GM21423 (cell line): ENCODE data around the gene TMOD4.

Source experiments
- ATAC-seq: cut with Tn5 transposase; IDR thresholded peaks from one replicate; pipeline ENCODE4 v1.9.1; 2021; ENCODE audit warnings: mild to moderate bottlenecking, moderate library complexity; ENCODE audit not compliant: unreplicated experiment

Gene TMOD4

DNA sequence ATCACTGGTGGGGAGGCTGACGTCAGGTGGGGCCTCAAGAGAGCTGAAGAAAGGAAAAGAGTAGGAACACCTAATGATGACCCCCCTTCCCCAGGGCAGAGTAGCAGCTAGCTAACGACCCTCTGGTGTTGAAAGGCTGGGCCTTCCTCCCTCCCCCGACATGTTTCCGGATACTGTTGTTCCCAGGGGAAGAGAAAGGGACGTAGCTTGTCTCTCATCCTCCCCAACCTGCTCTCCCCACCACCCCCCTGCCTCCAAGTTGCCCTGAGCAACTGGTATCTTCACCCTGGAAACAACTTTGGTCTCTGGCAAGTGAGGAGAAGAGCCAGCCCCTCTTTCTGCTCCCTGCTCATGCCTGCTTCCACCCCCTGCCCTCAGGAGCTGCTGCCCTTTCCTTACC is 31.8 kb downstream of the TMOD4 start:
- no peak for ATAC-seq

DNA sequence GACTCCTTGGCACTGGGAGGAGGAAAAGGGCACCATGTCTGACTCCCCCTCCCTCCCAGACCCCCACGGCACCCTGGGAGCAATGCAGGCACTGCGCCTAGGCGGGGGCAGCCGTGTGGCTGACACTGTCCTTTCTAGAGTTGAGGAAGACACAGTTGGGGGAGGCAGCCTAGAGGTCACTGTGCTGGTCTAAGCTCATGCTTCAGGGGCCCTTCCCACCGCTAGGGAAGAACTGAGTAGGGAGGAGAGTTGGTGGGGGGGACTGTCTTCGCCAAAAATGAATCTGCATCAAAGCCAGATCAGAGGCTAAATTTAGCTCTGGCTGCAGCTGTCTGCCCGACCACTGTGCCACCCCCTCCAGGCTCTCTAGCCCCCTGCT is 32.7 kb downstream of the TMOD4 start:
- ATAC-seq = no peak

DNA sequence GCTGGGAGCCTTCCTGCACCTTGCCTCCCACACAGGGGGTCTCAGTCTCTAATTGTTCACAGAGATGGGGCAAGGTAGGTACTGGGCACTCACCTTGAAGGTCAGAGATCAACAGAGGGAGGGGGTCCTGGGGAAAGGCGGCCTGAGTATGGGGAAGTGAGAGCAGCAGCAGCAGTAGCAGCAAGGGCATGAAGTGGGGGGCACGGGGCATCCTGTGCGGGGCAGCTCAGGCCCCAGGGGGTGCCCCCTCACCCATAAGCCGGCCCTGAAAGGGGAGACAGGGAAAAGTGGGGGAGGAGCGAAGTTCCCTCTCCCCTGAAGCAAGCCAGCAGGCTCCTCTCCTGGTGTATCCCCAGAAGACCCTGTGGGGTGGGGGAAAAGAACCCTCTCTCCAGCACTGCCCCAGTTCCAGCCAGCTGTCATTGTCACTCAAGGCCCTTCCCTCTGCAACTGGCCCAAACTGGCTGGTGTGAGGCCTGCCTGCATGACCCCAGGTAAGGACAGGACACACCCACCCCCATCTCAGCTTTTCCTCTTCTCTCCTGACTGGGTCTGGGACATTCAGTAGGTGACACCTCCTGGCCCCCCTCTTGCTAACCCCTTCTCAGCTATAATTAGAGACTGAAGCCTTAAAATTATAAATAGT is 33.2 kb downstream of the TMOD4 start:
- no peak for ATAC-seq

DNA sequence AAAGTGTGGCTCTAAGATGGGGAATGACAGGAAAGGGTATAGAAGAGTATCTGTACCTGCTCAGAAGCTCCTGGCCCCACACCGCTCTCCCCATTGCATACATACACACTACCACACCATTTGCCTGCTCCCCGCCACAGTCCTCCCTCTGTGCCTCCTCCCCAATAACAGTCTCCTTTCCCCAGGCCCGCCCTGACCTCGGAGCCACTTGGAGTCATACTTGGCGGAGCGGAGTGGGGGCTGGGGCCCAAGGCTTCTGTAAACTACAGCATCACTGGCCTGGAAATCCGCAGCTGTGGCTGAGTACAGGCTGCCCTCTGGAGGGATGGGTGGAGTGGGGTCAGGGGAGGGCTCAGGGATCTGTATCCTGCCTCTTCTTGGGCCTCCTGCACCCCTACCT is 38.0 kb downstream of the TMOD4 start:
- ATAC-seq = no peak

DNA sequence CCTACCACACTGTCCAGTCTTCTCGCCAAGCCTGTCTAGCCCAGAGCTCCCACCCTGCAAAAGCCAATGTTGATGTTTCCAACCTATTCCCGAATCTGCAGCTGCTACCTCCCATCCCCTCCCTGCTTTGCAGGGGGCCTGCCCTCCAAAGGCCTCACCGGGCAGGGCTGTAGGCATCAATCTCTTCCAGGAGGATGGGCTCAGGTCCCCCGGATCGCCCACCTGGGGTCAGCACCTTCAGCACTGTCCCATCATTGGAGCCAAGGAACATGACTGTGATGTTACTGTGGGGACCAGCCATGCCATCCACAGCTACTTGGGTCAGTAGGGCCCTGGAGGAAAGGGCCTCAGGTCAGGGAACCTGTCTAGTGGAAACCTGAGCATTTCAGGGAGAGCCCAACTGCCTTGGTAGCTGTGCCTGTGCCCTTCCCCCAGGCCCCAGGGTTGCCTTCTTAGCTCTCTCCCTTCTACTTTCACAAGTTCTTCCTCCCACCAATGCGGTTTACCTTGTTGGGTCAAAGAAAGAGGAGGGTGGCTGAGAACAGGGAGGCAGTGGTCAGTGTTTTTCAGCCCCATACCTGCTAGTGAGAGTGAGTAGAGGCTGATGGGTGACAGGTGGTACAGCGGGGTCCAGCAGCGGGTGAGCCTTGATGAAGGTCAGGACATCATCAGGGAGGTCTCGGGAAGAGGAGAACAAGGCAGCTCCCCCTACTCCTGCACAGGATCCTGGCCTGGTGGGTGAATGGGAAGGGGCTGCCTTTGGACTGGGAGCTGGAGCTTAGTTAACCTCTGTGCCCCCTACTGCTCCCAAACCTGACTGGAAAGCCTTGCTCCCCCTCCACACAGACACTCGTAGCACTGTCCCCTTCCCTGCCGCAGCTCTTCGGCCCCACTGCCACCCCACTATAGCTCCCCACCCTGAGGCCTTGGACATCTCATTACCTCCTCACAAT is 40.1 kb downstream of the TMOD4 start:
- ATAC-seq = no peak

DNA sequence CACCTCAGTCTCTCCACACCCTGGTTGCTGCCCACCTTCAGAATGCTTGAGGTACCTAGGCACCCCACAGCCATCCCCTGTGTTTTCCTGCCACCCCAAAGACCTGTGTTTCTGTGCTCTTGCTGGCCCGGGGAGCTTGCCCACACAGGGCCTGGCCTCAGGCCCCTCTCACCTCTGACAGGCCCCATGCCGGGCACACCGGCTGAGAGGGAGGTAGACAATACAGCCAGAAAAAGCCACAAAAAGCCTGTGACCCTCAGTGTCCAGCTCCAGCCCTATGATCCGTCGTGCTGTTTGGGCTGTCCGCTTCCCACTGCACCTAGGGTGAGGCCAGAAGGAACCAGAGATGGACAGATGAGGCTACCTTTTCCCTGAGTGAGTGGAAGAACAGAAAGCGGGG is 40.8 kb downstream of the TMOD4 start:
- ATAC-seq = no peak

DNA sequence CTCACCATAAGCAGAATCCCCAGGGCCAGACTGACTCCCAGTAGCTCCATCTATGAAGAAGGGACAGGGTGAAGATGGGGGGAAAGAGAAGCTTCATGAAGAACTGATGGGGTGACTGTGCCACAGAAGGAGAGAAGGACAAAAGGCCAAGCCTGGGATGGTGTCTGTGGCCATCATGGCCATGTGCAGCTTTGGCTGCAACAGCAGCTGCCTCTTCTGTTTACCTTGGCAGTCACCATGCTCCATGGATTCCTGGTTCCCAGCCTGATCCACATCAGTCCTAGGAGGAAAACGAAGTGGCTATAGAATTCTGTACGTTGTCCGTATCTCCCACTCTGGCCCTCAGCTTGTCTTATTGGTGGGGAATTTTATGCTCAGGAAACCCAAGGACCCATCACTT is 41.4 kb downstream of the TMOD4 start:
- ATAC-seq = no peak

DNA sequence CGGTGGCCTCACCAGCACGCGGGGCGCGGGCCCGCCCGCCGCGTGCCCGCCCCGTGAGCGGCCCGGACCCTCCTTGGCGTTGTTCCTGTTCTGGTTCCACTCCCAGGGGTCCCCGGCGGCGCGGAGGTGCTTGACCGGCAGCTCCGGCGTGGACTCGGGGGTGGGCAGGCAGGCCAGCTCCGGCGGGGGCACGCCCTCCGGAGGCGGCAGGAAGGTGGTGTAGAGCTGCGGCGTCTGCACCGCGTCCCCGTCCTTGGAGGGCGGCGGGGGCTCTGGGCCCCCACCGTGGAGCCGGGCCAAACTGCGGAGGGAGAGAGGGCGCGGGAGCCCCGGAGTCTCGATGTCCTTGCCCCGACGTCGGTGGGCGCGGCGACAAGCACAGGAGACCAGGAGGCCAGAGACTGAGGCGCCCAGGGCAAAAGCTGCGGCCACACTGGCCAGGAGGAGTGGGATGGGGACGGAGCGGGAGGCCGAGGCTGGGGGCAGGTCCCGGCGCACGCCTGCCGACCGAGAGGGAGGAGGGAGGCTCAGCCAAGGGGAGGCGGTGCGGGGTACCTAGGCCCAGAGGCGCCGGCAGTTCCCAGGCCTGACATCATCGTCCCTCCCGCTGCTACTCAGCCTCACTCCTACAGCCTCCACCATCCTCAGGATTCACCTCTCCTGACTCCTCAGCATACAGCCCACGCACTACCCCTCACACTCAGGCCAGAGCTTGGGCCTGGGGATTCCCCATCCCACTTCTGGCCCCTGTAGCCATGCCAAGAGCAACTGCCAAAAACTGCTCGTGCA is 42.6 kb downstream of the TMOD4 start:
- no peak for ATAC-seq

DNA sequence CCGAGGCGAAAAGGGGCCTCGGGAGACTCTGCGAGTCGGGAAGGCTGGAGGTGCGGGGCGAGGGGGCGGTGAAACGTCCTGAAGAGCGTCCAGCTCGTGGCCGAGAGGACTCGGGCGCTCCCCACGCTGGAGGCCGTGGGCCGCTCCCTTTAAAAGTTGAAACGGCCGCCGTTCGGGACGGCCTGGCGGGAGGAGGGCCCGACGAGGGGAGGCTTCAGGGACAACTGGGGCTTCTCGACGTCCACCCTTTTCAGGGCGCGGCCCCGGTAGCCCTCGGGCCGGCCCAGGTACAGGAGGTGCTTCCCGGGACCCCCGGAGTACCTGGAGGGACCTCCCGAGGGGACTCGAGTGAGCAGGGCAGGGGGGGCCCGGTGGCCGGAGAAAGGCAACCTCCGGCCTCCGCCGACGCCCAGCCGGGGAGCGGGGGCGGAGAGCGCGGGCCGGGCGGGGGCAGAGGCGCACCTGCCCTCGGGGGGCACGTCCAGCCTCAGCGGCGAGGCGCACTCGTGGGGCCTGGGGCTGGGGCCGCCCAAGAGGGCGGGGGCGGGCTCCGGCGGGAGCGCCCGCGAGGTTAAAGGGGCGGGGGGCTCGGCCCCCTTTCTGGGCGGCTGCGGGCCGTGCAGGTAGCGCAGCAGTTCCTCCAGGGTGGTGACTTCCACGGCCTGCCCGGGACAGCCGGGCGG is 43.3 kb downstream of the TMOD4 start:
- no peak for ATAC-seq

DNA sequence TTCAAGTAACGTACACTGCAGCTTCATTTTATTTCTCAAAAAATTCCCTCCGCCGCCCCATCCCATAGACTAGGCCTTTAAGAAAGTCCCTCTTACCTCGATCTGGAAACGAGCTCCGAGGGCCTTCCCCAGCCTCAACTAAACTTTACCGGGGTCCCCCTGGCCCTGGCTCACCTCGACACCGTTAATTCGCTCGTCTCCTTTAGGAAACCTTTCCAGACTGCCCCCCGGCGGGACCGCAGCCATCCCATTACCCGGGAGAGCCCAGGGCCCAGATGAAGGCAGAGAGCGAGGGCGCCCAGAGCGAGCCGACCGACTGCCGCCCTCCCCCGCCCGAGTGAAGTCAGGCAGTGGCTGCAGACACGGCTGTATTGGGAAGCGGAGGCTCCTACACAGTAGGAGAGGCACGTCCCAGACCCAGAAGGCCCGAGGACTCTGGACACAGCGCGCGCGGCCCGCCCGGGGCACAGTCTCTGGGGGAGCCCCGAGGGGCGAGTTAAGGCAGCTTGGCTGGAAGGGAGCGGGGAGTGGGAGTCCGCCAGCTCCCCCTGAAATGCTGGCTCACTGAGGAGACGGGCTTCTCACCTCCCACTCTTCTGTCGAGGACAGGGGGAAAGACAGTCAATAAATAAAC is 44.0 kb downstream of the TMOD4 start:
- no peak for ATAC-seq

DNA sequence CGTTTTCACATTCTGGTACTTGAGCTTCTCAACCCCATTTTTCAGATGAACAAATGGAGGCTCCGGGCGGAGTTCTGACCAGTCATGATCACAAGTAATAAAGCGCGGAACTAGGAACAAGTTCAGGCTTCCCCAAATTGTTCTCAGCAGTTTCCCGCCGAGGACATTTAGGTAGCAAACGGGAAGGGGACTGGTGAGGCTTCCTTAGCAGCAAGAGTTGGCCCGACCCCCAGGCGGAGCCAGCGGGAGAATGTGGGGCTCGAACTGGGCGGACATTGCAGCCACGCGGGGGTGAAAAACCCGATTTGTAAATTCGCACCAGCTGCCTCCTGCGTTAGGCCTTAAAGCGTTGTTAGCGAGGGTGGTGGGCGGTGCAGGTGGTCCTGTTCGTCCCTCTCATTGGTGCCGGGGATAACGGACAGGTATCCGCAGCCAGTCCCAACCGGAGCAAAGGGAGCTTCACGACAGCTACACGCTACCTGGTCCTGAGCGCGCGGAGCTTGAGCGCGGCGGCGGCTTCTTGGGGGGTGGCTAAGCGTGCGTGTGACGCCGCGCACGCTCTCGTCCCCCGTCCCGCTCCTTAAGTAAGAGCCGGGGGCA is 44.7 kb downstream of the TMOD4 start:
- ATAC-seq = peak; percentile 81

DNA sequence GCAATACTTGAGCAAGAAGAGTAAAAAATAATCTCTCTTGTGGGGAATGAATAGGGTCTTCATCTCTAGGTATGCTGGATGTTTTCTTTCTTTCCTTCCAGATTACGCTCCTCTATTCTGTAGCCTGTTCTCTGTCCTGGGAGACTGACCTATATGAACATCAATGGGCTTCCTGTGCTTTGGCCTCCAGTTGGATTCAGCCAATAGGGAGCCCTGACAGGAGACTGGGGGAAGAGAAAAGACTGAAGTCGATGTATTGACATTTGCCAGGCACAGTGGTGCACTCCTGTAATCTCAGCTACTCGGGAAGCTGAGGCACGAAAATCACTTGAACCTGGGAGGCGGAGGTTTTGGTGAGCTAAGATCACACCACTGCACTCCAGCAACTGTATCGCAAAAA is 47.0 kb downstream of the TMOD4 start:
- ATAC-seq = no peak

DNA sequence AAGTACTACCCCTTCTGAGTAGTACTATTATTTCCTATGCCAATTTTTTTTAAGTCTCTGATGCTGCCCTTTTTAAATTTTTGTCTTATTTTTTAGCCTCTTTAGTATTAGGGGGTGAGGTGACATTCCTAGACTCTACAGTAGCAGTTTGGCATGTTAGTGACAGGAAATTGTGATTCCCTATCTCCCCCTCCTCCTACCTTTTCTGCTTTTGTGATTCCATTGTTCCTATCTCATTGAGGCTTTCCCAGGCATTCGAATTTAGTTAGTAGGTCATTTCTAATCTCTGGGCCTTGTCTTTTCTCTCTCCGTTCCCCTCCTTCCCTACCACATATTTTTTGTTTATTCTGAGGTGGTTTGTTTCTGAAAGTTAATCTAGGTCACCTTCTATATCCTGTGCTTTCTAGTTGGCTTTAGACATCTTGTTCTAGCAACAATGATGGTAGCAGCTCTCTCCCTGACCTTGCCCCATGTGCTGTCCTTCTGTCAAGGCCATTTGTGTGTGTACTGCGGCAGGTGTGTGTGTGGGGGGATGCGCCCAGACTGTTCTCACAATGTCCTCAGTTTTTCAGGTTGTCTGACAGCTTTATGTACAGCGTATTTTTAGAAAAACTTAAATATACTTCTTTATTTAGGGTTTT is 50.9 kb downstream of the TMOD4 start:
- no peak for ATAC-seq
